ENCODE results near the gene MOSPD3.
"Not testable (repeated sequence)": the region's sequence is repeated elsewhere in the genome, so short reads cannot be mapped to it uniquely, and the experiment has no call there.

Gene MOSPD3

GRCh38 chr7:100623951-100624824, 11.8 kb downstream of the MOSPD3 start:
- DNase-seq (ENCODE audit: low read depth, low spot score): no peak

- no peak for DNase-seq (ENCODE audit: low read depth, low spot score)
These were observed 13.7 kb downstream of the MOSPD3 start for GRCh38 chr7:100626055-100626454.

DNA sequence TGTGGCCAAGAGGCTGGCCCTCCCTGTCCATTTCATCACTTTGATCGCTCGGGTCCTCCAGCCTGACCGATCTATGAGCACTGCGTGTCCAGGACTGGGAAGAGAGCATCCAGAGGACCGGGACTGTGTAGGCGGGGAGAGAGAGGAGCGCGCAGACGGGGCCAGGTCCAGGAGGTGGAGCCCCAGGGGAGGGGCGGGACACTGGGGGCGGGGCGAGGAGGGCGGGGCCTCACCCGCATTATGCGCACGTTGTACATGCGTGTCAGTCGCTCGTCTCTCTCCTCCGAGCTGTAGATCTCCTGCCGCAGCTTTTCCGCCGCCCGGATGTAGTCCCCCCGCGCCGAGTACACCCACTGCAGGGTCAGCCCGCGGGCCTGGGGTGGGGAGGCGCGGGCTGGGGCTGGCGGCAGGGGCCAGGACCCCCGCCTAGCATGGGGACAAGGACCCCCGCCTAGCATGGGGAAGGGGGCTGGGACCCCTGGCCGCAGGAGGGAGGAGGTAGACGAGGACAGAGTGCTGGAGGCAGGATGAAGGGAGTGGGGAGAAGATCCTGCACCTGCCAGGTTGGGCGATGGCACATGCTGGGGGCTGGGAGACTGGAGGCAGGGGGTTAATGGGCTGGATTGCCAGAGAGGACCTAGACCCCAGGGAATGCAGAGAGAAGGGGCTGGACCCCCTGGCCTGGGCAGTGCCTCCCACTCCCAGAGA, 14.3 kb downstream of the MOSPD3 start:
- peak; percentile 61 for DNase-seq (ENCODE audit: low read depth, low spot score)

GRCh38 chr7:100627238-100627549, 14.9 kb downstream of the MOSPD3 start:
- no peak for DNase-seq (ENCODE audit: low read depth, low spot score)

- no peak for DNase-seq (ENCODE audit: low read depth, low spot score)
These were observed 16.9 kb downstream of the MOSPD3 start for GRCh38 chr7:100629117-100629716.

GRCh38 chr7:100630066-100630465, 17.7 kb downstream of the MOSPD3 start:
- DNase-seq (ENCODE audit: low read depth, low spot score): no peak

GRCh38 chr7:100632951-100633717, 20.8 kb downstream of the MOSPD3 start:
- no peak for DNase-seq (ENCODE audit: low read depth, low spot score)

- DNase-seq (ENCODE audit: low read depth, low spot score): no peak
These were observed 27.7 kb downstream of the MOSPD3 start for GRCh38 chr7:100639995-100640516.

GRCh38 chr7:100640517-100641440, 28.4 kb downstream of the MOSPD3 start:
- DNase-seq (ENCODE audit: low read depth, low spot score): no peak

- no peak for DNase-seq (ENCODE audit: low read depth, low spot score)
These were observed 29.1 kb downstream of the MOSPD3 start, which contains the start of gene TFR2 for GRCh38 chr7:100641463-100641859. TFR2 (minus strand) TSS chr7:100641552; CDS start chr7:100641509, 43 bp downstream.

DNA sequence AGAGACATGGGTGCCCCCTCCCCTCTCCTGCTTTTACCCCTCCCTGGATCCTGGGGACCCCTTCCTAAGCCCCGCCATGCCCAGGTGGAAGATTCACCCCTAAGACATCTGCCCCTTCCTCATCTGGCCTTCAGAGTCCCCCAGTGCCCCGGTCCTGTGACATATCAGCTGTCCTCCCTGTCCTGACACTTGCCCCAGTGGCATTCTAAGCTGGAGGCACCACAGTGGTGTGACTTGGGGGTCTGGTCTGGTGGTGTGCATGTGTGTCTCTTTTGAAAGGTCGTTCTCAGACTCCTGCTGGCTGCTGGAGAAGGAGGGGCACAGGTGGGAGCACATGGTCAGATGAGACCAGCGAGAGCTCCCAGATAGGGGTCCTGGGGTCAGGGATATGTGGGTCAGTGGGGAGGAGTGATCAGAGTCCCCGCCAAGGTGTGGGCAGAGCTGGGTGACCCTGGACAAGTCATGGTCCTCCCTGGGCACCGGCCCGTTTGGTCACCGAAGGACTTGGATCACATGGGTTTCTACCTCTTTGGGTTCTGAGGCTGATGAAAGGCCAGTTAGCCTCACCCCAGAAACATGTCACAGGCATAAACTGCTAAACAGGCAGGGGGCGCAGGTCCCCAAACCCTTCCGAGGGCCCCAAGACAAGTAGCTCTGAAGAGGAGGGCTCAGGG, 29.7 kb downstream of the MOSPD3 start:
- no peak for DNase-seq (ENCODE audit: low read depth, low spot score)

GRCh38 chr7:100642534-100642907, 30.2 kb downstream of the MOSPD3 start:
- DNase-seq (ENCODE audit: low read depth, low spot score): no peak

DNA sequence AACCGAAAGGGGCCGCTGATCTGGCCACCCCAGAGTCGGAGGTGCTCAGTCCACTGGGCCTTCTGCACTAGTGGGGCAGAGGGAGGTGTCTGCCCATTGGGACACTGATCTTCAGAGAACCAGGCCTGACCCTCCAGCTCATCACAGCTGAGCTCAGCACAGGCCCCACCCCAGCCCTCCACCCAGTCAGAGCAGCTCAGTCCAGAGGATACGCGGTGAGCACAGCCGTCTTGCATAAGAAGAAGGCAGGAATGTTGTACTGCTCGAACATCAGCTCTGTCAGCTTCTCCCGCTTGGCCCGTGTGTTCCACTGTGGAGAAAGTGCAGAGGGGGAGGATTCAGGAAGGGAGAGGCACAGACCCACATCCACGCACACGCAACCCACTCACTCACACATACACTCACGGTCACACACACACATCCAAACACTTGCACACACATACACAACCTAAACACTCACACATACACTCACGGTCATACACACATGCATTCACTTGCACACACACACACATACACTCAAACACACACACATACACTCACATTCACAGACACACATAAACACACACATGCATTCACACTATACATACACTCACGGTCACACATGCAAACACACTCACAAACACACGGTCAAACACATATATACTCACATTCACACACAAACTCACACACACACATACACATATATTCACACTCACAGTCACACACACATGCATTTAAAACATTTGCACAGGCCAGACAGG, 37.7 kb downstream of the MOSPD3 start:
- no peak for DNase-seq (ENCODE audit: low read depth, low spot score)

DNA sequence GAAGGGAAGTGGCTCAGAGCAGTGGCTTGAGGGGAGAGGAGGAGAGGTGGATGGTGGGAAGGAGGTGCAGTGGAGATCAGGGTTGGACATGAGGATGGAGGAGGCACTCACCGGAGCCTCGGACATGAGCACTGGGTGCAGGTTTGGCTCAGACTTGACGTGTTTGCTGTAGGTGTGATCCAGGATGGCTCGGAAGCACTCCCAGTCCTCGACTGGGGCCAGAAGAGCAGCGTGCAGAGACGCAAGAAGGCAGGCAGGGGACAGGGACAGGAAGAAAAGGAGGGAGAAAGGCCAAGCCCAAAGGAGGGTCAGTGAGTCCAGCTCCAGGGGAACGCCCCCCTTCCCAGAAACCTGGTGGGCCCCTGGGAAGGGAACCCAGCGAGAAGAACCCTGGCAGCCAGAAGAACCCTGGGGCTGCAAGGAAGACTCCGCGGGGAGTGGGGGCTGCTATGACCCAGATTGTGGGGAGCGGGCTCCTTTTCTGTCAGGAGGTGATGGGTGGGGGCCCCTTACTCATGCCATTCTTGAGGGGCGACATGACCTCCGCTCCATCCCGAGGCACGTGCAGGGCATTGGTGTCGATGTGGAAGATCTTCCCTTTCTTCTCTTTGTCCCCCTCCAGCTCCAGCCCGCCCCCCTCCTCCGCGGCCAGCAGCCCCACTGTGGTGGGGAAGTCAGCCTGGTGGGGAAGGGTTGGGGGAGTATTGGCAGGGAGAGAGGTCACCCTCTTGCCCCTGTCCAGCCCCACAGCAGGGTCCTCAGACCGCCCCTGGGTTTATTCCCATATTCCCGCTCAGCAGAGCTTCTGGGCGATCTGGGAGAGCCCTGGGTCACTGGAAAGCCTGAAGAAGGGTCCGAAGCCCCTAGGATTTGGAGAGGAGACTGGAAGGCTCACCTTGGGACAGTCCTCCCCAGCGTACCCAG, 42.8 kb downstream of the MOSPD3 start:
- no peak for DNase-seq (ENCODE audit: low read depth, low spot score)

- DNase-seq (ENCODE audit: low read depth, low spot score): no peak
These were observed 43.8 kb downstream of the MOSPD3 start, which contains the start of gene ACTL6B for GRCh38 chr7:100655908-100656674. ACTL6B (minus strand) TSS chr7:100656448; CDS start chr7:100656354, 94 bp downstream.

- DNase-seq (ENCODE audit: low read depth, low spot score): not testable (repeated sequence)
These were observed 49.9 kb downstream of the MOSPD3 start for GRCh38 chr7:100662194-100662776.

Data from activated CD4-positive, CD25-positive, alpha-beta regulatory T cell treated with anti-CD3 and anti-CD28 coated beads, Interleukin-2, amount 50 U/mL, for 16 hours (primary cell).